Adrenal gland (tissue), 12 donors: ENCODE results near the gene TULP3. TPM values are rescaled to one million over a fixed set of nuclear protein-coding genes. Genes with fewer than 3 reads are reported as not detected.

ENCODE experiments used
- DNase-seq, 7 donors: peaks; one replicate each; pipeline ENCODE4 v3.0.0-alpha.2; 2019 to 2020
- H3K27ac ChIP-seq, 5 donors: fragments of 200-600 bp; sonication (generic) in 4 of 5; 1 replicate in 3 of 5; 2 replicates in 2 of 5; pipeline versions ENCODE4 v1.5.1 to v1.8.0; 2016 to 2020; ENCODE audit warnings: mild to moderate bottlenecking in 1 of 5
- H3K27me3 ChIP-seq: fragments of 200-600 bp; 2 replicates; pipeline ENCODE4 v1.8.0; 2021
- H3K36me3 ChIP-seq, 2 donors: fragments of 200-600 bp; replicated peaks in 1 of 2; 1 replicate in 1 of 2; 2 replicates in 1 of 2; pipeline versions ENCODE4 v1.5.1 to v1.8.0; 2018 to 2022
- H3K4me1 ChIP-seq, 2 donors: fragments of 200-600 bp; replicated peaks in 1 of 2; 1 replicate in 1 of 2; 2 replicates in 1 of 2; pipeline versions ENCODE4 v1.5.1 to v1.8.0; 2018 to 2021
- H3K4me3 ChIP-seq, 4 donors: fragments of 200-600 bp; sonication (generic) in 3 of 4; one replicate each; pipeline ENCODE4 v1.5.1; 2016 to 2018
- H3K9me3 ChIP-seq, 3 donors: fragments of 200-600 bp; sonication (generic) in 1 of 3; replicated peaks in 1 of 3; 1 replicate in 2 of 3; 2 replicates in 1 of 3; pipeline versions ENCODE4 v1.5.1 to v1.8.0; 2016 to 2021
- CTCF ChIP-seq, 6 experiments: fragments of 450-650 bp in 4 of 6; fragments of 200-600 bp in 2 of 6; sonication (generic) in 1 of 6; IDR thresholded peaks; 1 replicate in 5 of 6; 2 replicates in 1 of 6; pipeline versions ENCODE4 v1.5.1 to v1.8.0; 2016 to 2021; ENCODE audit warnings: antibody characterized with exemption in 6 of 6, mild to moderate bottlenecking in 2 of 6, moderate library complexity in 1 of 6
- POLR2A ChIP-seq, 2 donors: fragments of 450-650 bp; IDR thresholded peaks; one replicate each; pipeline ENCODE4 v1.6.1; 2017; ENCODE audit warnings: antibody characterized with exemption in 2 of 2, mild to moderate bottlenecking in 2 of 2, moderate library complexity in 1 of 2
- WGBS, 4 donors: extraction: QIAGEN DNeasy Blood & Tissue Kit in 2 of 4; methylation state at CpG; one replicate each; pipeline versions ENCODE4 v1.1.5 to v1.1.7; 2013 to 2017; 5-methylcytosine and 5-hydroxymethylcytosine counted together
- intact Hi-C, 2 donors: fragments of 100-400 bp; cut with DNase I; formaldehyde crosslinking; loops; one replicate each; pipeline versions ENCODE4 v1.14.1 to v1.15.0; 2022 to 2023
- polyA plus RNA-seq, 3 donors: library from polyadenylated mRNA; stranded (reverse); fragments of 200-250 nt in 2 of 3; fragments of 350-450 nt in 1 of 3; fragmentation: Illumina TruSeq in 1 of 3; extraction: RNeasy Lipid Tissue Mini Kit (QIAGEN cat#74804) in 1 of 3; gene quantifications; one replicate each; pipeline ENCODE4 v1.2.3, GENCODE V29; 2013 to 2014
- total RNA-seq, 9 donors: library from RNA; depleted of rRNA in 4 of 9; stranded (reverse); fragments of >200 nt in 4 of 9; fragments of 120-200 nt in 1 of 9; fragmentation: NEBNext Ultra II Directional in 1 of 9; extraction: Animal tissue kit (Norgen Biotek cat#: 25700) in 1 of 9; gene quantifications; one replicate each; pipeline versions ENCODE4 v1.1.0 to v1.2.4, GENCODE V29; 2013 to 2023
- donor health status: healthy with polysubstance abuse.
- donor health status: Bipolar disorder and iron deficiency.
- donor health status: DM: yes; HTN: yes; CAD: no.
- donor health status: DM: no; HTN: no; CAD: no.
- donor health status: DM: no; HTN: no; CAD: no.
- donor health status: DM: yes; HTN: yes; CAD: no.

The TULP3 gene
- total and polyA plus RNA-seq, 12 donors: 16.9 to 40.5 (median 25.0) TPM

- intact Hi-C loops: no loop called here
- Histone ChIP-seq H3K4me1 (no peaks in the 10 kb centered on the region), H3K9me3 (no peaks in the 10 kb centered on the region), H3K27ac (no peak overlapping the region), H3K36me3 (no peaks in the 10 kb centered on the region), H3K27me3 (no peaks in the 10 kb centered on the region), H3K4me3 (no peak overlapping the region)
- WGBS, 4 donors: 90 to 95% (median 94%) methylated on average over 4 to 13 of the region's 13 CpGs
- no peak for TF ChIP-seq POLR2A (IDR thresholded peaks at IDR 0.05)
- no peak for TF ChIP-seq CTCF (IDR thresholded peaks at IDR 0.05)
- no peak for DNase-seq
These were observed 91.7 kb downstream of the TULP3 start for GRCh38 chr12:2982361-2982760.

GRCh38 chr12:2984249-2984648 is 93.6 kb downstream of the TULP3 start:
- H3K36me3 ChIP-seq: no peaks in the 10 kb centered on the region
- TF ChIP-seq CTCF (IDR thresholded peaks at IDR 0.05): no peak
- TF ChIP-seq POLR2A (IDR thresholded peaks at IDR 0.05): no peak
- DNase-seq: no peak
- H3K9me3 ChIP-seq: no peaks in the 10 kb centered on the region
- WGBS, 4 donors: 74 to 77% (median 75%) methylated on average over 5 of the region's 5 CpGs
- no peak overlapping the region for H3K27ac ChIP-seq
- H3K27me3 ChIP-seq: no peaks in the 10 kb centered on the region
- no peak overlapping the region for H3K4me3 ChIP-seq
- intact Hi-C loops: no loop called here
- no peaks in the 10 kb centered on the region for H3K4me1 ChIP-seq

GRCh38 chr12:2984698-2985097 is 94.0 kb downstream of the TULP3 start:
- Histone ChIP-seq H3K27ac (no peak overlapping the region), H3K27me3 (no peaks in the 10 kb centered on the region), H3K4me1 (no peaks in the 10 kb centered on the region), H3K9me3 (peaks cover 0 to 2% (median 0%) of the 10 kb centered on the region in 3 donors), H3K36me3 (no peaks in the 10 kb centered on the region), H3K4me3 (no peak overlapping the region)
- 90 to 100% (median 92%) methylated on average over 1 of the region's 1 CpG for WGBS, 4 donors
- intact Hi-C loops: no loop called here
- no peak for TF ChIP-seq CTCF (IDR thresholded peaks at IDR 0.05)
- no peak for TF ChIP-seq POLR2A (IDR thresholded peaks at IDR 0.05)
- DNase-seq: no peak

GRCh38 chr12:2986876-2987275 is 96.2 kb downstream of the TULP3 start:
- DNase-seq: no peak

More at GRCh38 chr12:2986876-2987275, 96.2 kb downstream of the TULP3 start:
- intact Hi-C loops: no loop called here
- Histone ChIP-seq H3K36me3 (no peaks in the 10 kb centered on the region), H3K27ac (no peak overlapping the region), H3K4me3 (no peak overlapping the region), H3K9me3 (peaks cover 0 to 5% (median 0%) of the 10 kb centered on the region in 3 donors), H3K4me1 (no peaks in the 10 kb centered on the region), H3K27me3 (no peaks in the 10 kb centered on the region)
- WGBS, 4 donors: 70 to 77% (median 77%) methylated on average over 3 of the region's 3 CpGs
- TF ChIP-seq POLR2A (IDR thresholded peaks at IDR 0.05) (no peak), CTCF (IDR thresholded peaks at IDR 0.05) (no peak)
